ENCODE results near the gene SPRR3.

Gene SPRR3, protein sequence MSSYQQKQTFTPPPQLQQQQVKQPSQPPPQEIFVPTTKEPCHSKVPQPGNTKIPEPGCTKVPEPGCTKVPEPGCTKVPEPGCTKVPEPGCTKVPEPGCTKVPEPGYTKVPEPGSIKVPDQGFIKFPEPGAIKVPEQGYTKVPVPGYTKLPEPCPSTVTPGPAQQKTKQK

GRCh38 chr1:153001382-153001781 lies at the start of gene SPRR3:
Gene SPRR3 (plus strand): TSS chr1:153001749. CDS start chr1:153003021, 1,272 bp downstream.
- DNase-seq, result no peak

GRCh38 chr1:152953761-152954160 lies 47.8 kb upstream of the SPRR3 start:
- no peak for DNase-seq

GRCh38 chr1:152954436-152954835 lies 47.1 kb upstream of the SPRR3 start:
- DNase-seq, result no peak

DNA sequence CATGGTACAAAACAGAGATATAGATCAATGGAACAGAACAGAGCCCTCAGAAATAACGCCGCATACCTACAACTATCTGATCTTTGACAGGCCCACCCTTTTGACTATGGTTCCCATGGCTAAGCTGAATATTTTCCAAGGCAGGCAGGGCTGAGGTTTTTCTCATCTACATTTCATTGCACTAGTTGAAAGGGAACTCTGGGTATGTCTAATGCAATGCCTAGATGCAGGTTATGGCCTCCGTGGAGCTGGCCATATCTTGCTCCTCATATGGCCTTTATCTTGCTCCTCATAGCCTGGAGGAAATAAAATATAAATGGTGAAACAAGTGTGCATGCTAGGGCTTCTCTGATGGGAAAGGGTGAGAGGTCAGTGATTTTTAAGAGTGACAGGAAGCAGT lies 44.0 kb upstream of the SPRR3 start:
- DNase-seq, result no peak

GRCh38 chr1:152959273-152959672 lies 42.3 kb upstream of the SPRR3 start:
- no peak for DNase-seq

- no peak for DNase-seq
Measured at GRCh38 chr1:152959801-152960451, 41.6 kb upstream of the SPRR3 start.

DNA sequence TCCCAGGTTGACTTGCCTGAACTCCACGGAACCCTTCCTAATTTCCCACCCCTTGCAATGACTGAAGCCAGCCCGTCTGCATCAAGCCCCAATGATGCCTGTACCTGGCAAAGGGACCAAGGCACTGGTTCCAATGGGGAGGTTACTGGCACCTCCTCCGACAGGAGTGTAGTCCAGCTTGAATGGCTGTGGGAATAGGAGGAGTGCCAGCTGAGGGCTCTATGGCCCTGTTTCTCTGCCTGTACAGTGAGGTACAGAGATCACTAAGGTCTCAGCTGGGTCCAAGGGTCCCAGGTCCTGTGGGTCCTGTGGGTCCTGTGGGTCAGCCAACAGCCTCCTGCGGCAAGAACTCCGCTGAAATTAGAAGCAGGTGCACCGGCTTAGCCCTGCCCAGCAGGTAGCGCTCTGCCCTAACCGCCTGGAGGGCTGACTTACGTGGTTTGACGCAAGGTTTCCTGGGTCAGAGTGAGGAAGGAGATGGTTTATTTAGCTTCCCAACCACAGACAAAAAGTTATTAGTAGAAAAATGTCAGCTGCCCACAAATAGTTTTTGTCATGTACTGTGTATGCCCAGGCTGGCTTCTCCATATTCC lies 41.0 kb upstream of the SPRR3 start:
- DNase-seq, result no peak

GRCh38 chr1:152961226-152961891 lies 40.2 kb upstream of the SPRR3 start:
- DNase-seq, result no peak

DNA sequence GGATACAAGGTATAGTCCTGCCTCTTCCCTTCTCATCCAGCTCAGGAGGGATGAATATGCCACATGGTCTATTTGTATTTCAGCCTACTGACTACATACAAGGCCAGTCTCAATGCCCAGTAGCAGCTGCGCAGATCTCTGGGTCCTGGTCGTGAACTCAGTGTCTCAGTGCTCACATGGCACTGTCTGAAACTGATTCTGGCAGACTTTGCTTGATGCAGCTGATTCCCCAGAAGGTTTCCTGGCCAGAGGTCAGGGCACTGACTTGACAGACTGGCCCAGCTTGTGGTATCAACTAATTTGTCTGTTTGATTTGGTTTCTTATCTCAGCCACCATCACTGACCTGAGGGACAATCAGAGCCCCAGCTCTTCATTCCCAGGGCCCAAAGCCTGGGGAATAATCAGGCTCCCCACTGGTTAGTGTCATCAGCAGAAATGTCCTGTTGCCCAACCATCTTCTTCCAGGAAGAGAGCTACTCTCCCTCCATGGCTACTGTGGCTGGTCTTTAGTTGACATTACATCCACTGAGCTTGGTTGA lies 38.6 kb upstream of the SPRR3 start:
- no peak for DNase-seq

- DNase-seq, result no peak
Measured at GRCh38 chr1:152964536-152964935, 37.0 kb upstream of the SPRR3 start.

DNA sequence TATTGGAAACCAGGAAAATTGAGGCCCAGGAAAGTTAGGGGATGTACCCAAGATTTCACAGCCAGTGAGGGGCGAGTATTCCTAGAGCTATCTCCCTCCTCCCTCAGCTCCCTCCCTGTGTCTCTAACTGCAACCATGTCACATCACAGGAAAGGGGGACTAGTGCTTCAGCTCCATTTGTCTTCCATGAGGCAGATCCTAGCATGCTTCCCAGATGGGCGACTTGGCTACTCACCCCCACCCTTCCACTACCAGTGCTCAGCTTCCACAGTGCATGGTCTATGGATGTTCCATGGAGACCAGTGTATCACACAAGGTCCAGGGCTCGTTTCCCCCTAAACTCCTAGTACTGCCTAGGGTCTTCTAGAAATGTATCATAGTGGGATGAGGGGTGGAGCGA lies 35.7 kb upstream of the SPRR3 start:
- no peak for DNase-seq

DNA sequence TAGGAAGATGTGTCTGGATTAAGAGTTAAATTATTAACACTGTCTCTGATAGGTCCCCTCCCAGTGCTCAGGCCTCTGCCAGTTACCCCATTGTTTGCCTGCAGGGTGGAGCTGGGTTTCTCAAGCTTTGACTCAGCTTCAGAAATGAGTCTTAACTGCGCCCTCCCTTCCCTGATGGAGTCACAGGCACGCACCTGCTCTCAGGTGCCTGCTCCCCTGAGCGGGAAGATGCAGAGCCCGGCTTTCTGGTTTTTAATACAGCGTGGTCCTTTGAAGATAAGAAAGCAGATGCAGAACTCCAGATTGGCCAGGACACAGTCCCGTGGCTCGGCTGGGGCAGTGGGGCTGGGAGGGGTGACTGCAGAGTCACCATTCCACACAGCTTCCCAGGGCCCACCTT lies 34.3 kb upstream of the SPRR3 start:
- DNase-seq, result no peak

- DNase-seq, result no peak
Measured at GRCh38 chr1:152968248-152968647, 33.3 kb upstream of the SPRR3 start.

- DNase-seq, result no peak
Measured at GRCh38 chr1:152969036-152969435, 32.5 kb upstream of the SPRR3 start.

DNA sequence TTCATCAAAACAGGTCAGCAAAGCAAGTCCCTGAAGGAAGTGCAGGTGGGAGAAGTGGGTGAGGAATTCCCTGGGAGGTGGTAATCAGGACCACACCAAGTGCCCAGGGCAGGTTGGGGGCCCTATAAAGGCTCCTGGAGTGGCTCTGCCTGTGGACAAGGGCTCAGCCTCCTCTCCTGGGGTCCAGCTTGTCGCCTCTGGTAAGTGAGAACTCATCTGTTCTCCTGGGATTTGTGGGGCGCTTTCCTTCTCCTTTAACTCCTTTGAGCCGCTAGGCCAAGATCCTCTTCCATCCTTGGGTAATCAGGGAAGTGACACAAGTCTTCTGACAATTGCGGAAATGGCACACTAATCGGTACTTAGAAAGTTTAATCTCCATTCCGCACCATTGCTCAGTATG lies 31.1 kb upstream of the SPRR3 start, which contains the start of gene SPRR4:
SPRR4 (plus strand) TSS at position 154 of the 400 bp plus-strand sequence. CDS start 1,243 bp downstream, outside the sequence.
- DNase-seq, result no peak

GRCh38 chr1:152972196-152972886 lies 29.2 kb upstream of the SPRR3 start:
- no peak for DNase-seq

GRCh38 chr1:152976688-152977087 lies 24.9 kb upstream of the SPRR3 start:
- DNase-seq, result no peak

- no peak for DNase-seq
Measured at GRCh38 chr1:152977614-152978013, 23.9 kb upstream of the SPRR3 start.

- DNase-seq, result no peak
Measured at GRCh38 chr1:152980676-152981075, 20.9 kb upstream of the SPRR3 start.

- DNase-seq, result no peak
Measured at GRCh38 chr1:152981146-152981871, 20.2 kb upstream of the SPRR3 start.

GRCh38 chr1:152982076-152982475 lies 19.5 kb upstream of the SPRR3 start:
- no peak for DNase-seq

DNA sequence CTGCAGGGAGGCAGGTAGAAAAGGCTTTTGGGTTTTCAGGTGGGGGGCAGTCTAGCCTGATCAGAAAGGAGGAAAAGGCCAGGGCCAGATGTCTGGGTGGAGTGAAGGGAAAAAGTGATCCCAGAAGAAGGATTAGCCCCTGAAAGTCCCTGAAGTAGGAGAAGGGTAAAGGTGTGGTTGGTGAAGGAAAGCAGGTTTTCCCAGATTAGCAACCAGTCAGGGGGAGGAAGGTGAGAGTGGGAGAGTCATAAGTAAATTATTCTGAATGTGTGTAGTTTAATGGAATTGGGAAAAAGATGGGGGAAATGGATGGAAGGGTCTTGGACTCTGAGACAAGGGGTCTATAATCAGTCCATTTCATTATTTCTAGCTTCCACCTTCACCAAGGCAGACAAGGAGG lies 18.3 kb upstream of the SPRR3 start:
- no peak for DNase-seq
